H9 (cell line): Measurements from ENCODE around the gene AAMP. TPM values are rescaled to one million over a fixed set of nuclear protein-coding genes. Genes with fewer than 3 reads are reported as not detected.

Experiments used
- DNase-seq: peaks from one replicate; pipeline ENCODE4 v3.0.0-alpha.2; 2017
- H2AFZ ChIP-seq: one replicate; pipeline ENCODE4 v1.6.1; 2013; ENCODE audit warnings: mild to moderate bottlenecking, low read length, control low read depth, moderate library complexity
- H2AK5ac ChIP-seq: 2 replicates; pipeline ENCODE4 v1.6.1; 2013; ENCODE audit warnings: low read length, control low read depth, mixed read lengths; ENCODE audit not compliant: insufficient read length
- H2BK120ac ChIP-seq: one replicate; pipeline ENCODE4 v1.6.1; 2013; ENCODE audit warnings: low read depth, mild to moderate bottlenecking, low read length, control low read depth, inconsistent platforms; ENCODE audit not compliant: poor library complexity, severe bottlenecking
- H2BK12ac ChIP-seq: 2 replicates; pipeline ENCODE4 v1.6.1; 2013; ENCODE audit warnings: low read length, control low read depth, mixed read lengths, low read depth; ENCODE audit not compliant: insufficient read length
- H2BK15ac ChIP-seq: 2 replicates; pipeline ENCODE4 v1.6.1; 2013; ENCODE audit warnings: low read depth, low read length, control low read depth
- H2BK20ac ChIP-seq: one replicate; pipeline ENCODE4 v1.6.1; 2013; ENCODE audit warnings: low read depth, mild to moderate bottlenecking, low read length, control low read depth, inconsistent platforms; ENCODE audit not compliant: poor library complexity, severe bottlenecking
- H2BK5ac ChIP-seq: 2 replicates; pipeline ENCODE4 v1.6.1; 2013; ENCODE audit warnings: low read length, control low read depth, mixed read lengths; ENCODE audit not compliant: insufficient read length
- H3K14ac ChIP-seq: 2 replicates; pipeline ENCODE4 v1.6.1; 2013; ENCODE audit warnings: low read length, control low read depth; ENCODE audit not compliant: insufficient read depth
- H3K18ac ChIP-seq: 2 replicates; pipeline ENCODE4 v1.6.1; 2013; ENCODE audit warnings: low read depth, mild to moderate bottlenecking, mixed read lengths, low read length, control low read depth; ENCODE audit not compliant: insufficient read length
- H3K23ac ChIP-seq: 2 replicates; pipeline ENCODE4 v1.6.1; 2013; ENCODE audit warnings: low read length, control low read depth, mixed read lengths, low read depth; ENCODE audit not compliant: insufficient read length
- H3K23me2 ChIP-seq: 2 replicates; pipeline ENCODE4 v1.6.1; 2013; ENCODE audit warnings: low read depth, mild to moderate bottlenecking, mixed read lengths, low read length, control low read depth; ENCODE audit not compliant: insufficient read length, poor library complexity, severe bottlenecking
- H3K27ac ChIP-seq: 2 replicates; pipeline ENCODE4 v1.5.1; 2013; ENCODE audit warnings: low read length, control low read depth, mixed read lengths, low read depth; ENCODE audit not compliant: insufficient read length
- H3K27me3 ChIP-seq: 2 replicates; pipeline ENCODE4 v1.6.1; 2013; ENCODE audit warnings: low read length, control low read depth, inconsistent platforms; ENCODE audit not compliant: insufficient read depth
- H3K4ac ChIP-seq: 2 replicates; pipeline ENCODE4 v1.6.1; 2013; ENCODE audit warnings: low read depth, mild to moderate bottlenecking, control low read depth, inconsistent platforms, low read length, moderate library complexity
- H3K4me1 ChIP-seq: 2 replicates; pipeline ENCODE4 v1.6.1; 2013; ENCODE audit warnings: low read length, control low read depth, inconsistent platforms; ENCODE audit not compliant: insufficient read depth
- H3K4me2 ChIP-seq: 2 replicates; pipeline ENCODE4 v1.6.1; 2013; ENCODE audit warnings: low read length, control low read depth, mixed read lengths; ENCODE audit not compliant: insufficient read length, insufficient read depth
- H3K56ac ChIP-seq: 2 replicates; pipeline ENCODE4 v1.6.1; 2013; ENCODE audit warnings: low read depth, mild to moderate bottlenecking, mixed read lengths, low read length, control low read depth; ENCODE audit not compliant: insufficient read length
- H3K79me1 ChIP-seq: 2 replicates; pipeline ENCODE4 v1.6.1; 2013; ENCODE audit warnings: low read depth, mild to moderate bottlenecking, moderate library complexity, low read length, control low read depth, inconsistent platforms; ENCODE audit not compliant: insufficient read depth, poor library complexity, severe bottlenecking
- H3K79me2 ChIP-seq: 2 replicates; pipeline ENCODE4 v1.6.1; 2013; ENCODE audit warnings: low read length, control low read depth, inconsistent platforms; ENCODE audit not compliant: insufficient read depth
- H3K9ac ChIP-seq: 2 replicates; pipeline ENCODE4 v1.6.1; 2013; ENCODE audit warnings: low read length, control low read depth, mixed read lengths; ENCODE audit not compliant: insufficient read length; ENCODE audit errors: extremely low read depth
- H3K9me3 ChIP-seq: one replicate; pipeline ENCODE4 v1.6.1; 2013; ENCODE audit warnings: low read depth, low read length, inconsistent platforms; ENCODE audit not compliant: control insufficient read depth
- H3T11ph ChIP-seq: one replicate; pipeline ENCODE4 v1.6.1; 2013; ENCODE audit warnings: mild to moderate bottlenecking, low read length, control low read depth, inconsistent platforms
- H4K20me1 ChIP-seq: one replicate; pipeline ENCODE4 v1.6.1; 2013; ENCODE audit not compliant: control insufficient read depth, insufficient read length, insufficient read depth
- H4K5ac ChIP-seq: 2 replicates; pipeline ENCODE4 v1.6.1; 2013; ENCODE audit warnings: low read depth, mild to moderate bottlenecking, mixed read lengths, low read length, control low read depth; ENCODE audit not compliant: insufficient read length
- H4K8ac ChIP-seq: replicated peaks from 2 replicates; pipeline ENCODE4 v1.6.1; 2013; ENCODE audit warnings: low read length, control low read depth, mixed read lengths, low read depth; ENCODE audit not compliant: insufficient read length
- H4K91ac ChIP-seq: 2 replicates; pipeline ENCODE4 v1.6.1; 2013; ENCODE audit warnings: low read depth, mild to moderate bottlenecking, moderate library complexity, mixed read lengths, low read length, control low read depth; ENCODE audit not compliant: insufficient read length
- H3K27ac Mint-ChIP-seq, 3 experiments: 2 replicates in 2 of 3; 3 replicates in 1 of 3; pipeline ENCODE4 v1.8.0; 2020 to 2021; ENCODE audit warnings: mixed read lengths in 3 of 3, mild to moderate bottlenecking in 1 of 3, moderate library complexity in 1 of 3
- H3K27me3 Mint-ChIP-seq: 2 replicates; pipeline ENCODE4 v1.8.0; 2021; ENCODE audit warnings: low read depth, mild to moderate bottlenecking, moderate library complexity, mixed read lengths
- H3K36me3 Mint-ChIP-seq, 3 experiments: 2 replicates in 2 of 3; 3 replicates in 1 of 3; pipeline ENCODE4 v1.8.0; 2020 to 2021; ENCODE audit warnings: low read depth in 3 of 3, mixed read lengths in 3 of 3; ENCODE audit not compliant: insufficient read depth in 1 of 3
- H3K4me1 Mint-ChIP-seq, 2 experiments: 2 replicates each; pipeline ENCODE4 v1.8.0; 2020; ENCODE audit warnings: mixed read lengths in 2 of 2
- H3K4me3 Mint-ChIP-seq, 2 experiments: 2 replicates in 1 of 2; 3 replicates in 1 of 2; pipeline ENCODE4 v1.8.0; 2020 to 2021; ENCODE audit warnings: mild to moderate bottlenecking in 2 of 2, mixed read lengths in 2 of 2, moderate library complexity in 1 of 2
- H3K9me3 Mint-ChIP-seq, 2 experiments: 2 replicates in 1 of 2; 3 replicates in 1 of 2; pipeline ENCODE4 v1.8.0; 2020; ENCODE audit warnings: mild to moderate bottlenecking in 2 of 2, mixed read lengths in 2 of 2, moderate library complexity in 1 of 2
- WGBS: extraction: QIAGEN DNeasy Blood & Tissue Kit; methylation state at CpG from one replicate; pipeline ENCODE4 v1.1.7; 2013; ENCODE audit warnings: missing lambda C conversion rate, low lambda C conversion rate, mixed read lengths; ENCODE audit not compliant: insufficient read length; ENCODE audit errors: extremely low coverage; 5-methylcytosine and 5-hydroxymethylcytosine counted together
- total RNA-seq: library from RNA; stranded (reverse); gene quantifications from 2 replicates; pipeline ENCODE4 v1.2.1, GENCODE V29; 2021
- TF ChIP-seq, protein P1 (sequence below): fragments of 200-600 bp; sonication (generic); conservative IDR thresholded peaks from 3 replicates; pipeline ENCODE4 v1.8.0; 2021; ENCODE audit warnings: antibody characterized with exemption, mild to moderate bottlenecking

The AAMP gene
- total RNA-seq, 1 experiment from 2014 or later: 103 TPM

DNA sequence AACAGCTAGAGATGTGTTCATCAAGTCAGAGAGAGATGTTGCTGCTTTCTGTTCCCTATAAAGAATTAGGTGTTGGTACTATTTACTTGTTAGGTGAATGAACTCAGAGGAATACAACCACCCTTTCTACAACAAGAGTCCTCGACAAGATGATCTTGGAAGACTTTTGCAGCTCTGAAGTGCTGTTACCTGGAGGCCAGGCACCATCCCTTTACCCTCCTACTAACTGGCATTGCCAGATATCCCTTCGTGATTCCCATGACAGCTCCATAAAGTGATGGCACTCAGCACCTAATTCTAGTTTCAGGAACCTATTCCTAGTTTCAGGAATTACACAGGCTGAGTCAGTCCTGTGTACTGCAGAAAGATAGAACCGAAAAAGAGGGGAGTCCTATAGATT is 43.0 kb downstream of the AAMP start:
- Mint-ChIP-seq H3K36me3 (peaks cover 25 to 72% (median 63%) of the 10 kb centered on the region in 3 experiments), H3K27me3 (no peaks in the 10 kb centered on the region), H3K4me1 (no peaks in the 10 kb centered on the region), H3K4me3 (no peak overlapping the region), H3K27ac (no peak overlapping the region), H3K9me3 (no peaks in the 10 kb centered on the region)
- no peak overlapping the region for H3K4me2 ChIP-seq
- H4K8ac ChIP-seq: no peak overlapping the region
- no peak overlapping the region for H2BK20ac ChIP-seq
- no peak overlapping the region for H3K27ac ChIP-seq
- H3K14ac ChIP-seq: no peak overlapping the region
- no peaks in the 10 kb centered on the region for H3K9me3 ChIP-seq
- no CpG with 5 or more reads among the region's 3 CpGs for WGBS
- H3K79me2 ChIP-seq: peaks cover 16% of the 10 kb centered on the region
- no peak overlapping the region for H3K4ac ChIP-seq
- no peak overlapping the region for H2BK120ac ChIP-seq
- no peak overlapping the region for H4K91ac ChIP-seq
- no peak for DNase-seq
- H2BK15ac ChIP-seq: no peak overlapping the region
- no peak overlapping the region for H2BK5ac ChIP-seq
- no peaks in the 10 kb centered on the region for H3K23me2 ChIP-seq
- no peak overlapping the region for H3K9ac ChIP-seq
- H3K56ac ChIP-seq: no peak overlapping the region
- H4K5ac ChIP-seq: no peak overlapping the region
- H3K23ac ChIP-seq: no peak overlapping the region
- H3K27me3 ChIP-seq: no peaks in the 10 kb centered on the region
- H2AFZ ChIP-seq: no peak overlapping the region
- H4K20me1 ChIP-seq: no peaks in the 10 kb centered on the region
- H3K4me1 ChIP-seq: no peaks in the 10 kb centered on the region
- H2AK5ac ChIP-seq: no peak overlapping the region
- peaks cover 9% of the 10 kb centered on the region for H3K79me1 ChIP-seq
- TF ChIP-seq, protein P1, sequence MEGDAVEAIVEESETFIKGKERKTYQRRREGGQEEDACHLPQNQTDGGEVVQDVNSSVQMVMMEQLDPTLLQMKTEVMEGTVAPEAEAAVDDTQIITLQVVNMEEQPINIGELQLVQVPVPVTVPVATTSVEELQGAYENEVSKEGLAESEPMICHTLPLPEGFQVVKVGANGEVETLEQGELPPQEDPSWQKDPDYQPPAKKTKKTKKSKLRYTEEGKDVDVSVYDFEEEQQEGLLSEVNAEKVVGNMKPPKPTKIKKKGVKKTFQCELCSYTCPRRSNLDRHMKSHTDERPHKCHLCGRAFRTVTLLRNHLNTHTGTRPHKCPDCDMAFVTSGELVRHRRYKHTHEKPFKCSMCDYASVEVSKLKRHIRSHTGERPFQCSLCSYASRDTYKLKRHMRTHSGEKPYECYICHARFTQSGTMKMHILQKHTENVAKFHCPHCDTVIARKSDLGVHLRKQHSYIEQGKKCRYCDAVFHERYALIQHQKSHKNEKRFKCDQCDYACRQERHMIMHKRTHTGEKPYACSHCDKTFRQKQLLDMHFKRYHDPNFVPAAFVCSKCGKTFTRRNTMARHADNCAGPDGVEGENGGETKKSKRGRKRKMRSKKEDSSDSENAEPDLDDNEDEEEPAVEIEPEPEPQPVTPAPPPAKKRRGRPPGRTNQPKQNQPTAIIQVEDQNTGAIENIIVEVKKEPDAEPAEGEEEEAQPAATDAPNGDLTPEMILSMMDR: no peak
- no peak overlapping the region for H3T11ph ChIP-seq
- H2BK12ac ChIP-seq: no peak overlapping the region
- no peak overlapping the region for H3K18ac ChIP-seq
